GM12801 (cell line): ENCODE measurements around the gene NAA60.

Source experiments
- CTCF ChIP-seq: IDR thresholded peaks from one replicate; pipeline ENCODE4 v1.5.1; 2011; ENCODE audit warnings: control low read depth; ENCODE audit not compliant: insufficient read length; ENCODE audit errors: extremely low read depth

Gene NAA60

GRCh38 chr16:3480901-3481695 lies 37.6 kb downstream of the NAA60 start:
- no peak for TF ChIP-seq CTCF

GRCh38 chr16:3481696-3482658 lies 38.5 kb downstream of the NAA60 start:
- no peak for TF ChIP-seq CTCF

- no peak for TF ChIP-seq CTCF
Measured at GRCh38 chr16:3482659-3483241, 39.3 kb downstream of the NAA60 start.

GRCh38 chr16:3484318-3485096 lies 41.0 kb downstream of the NAA60 start:
- no peak for TF ChIP-seq CTCF

GRCh38 chr16:3485097-3485745 lies 41.7 kb downstream of the NAA60 start:
- no peak for TF ChIP-seq CTCF

GRCh38 chr16:3485821-3486505 lies 42.5 kb downstream of the NAA60 start:
- no peak for TF ChIP-seq CTCF
